A549 (cell line): ENCODE data around the gene MAP1S. TPM values are rescaled to one million over a fixed set of nuclear protein-coding genes. Genes with fewer than 3 reads are reported as not detected.

ENCODE experiments used
- ATAC-seq, 2 experiments: fragments of 200-7000 bp in 1 of 2; fragments of >200 bp in 1 of 2; cut with Nextera tagmentation in 1 of 2; cut with Tn5 transposase in 1 of 2; 3 replicates each; pipeline versions ENCODE4 v1.8.0 to v1.9.1; 2018 to 2020; ENCODE audit warnings: mild to moderate bottlenecking in 1 of 2, moderate library complexity in 1 of 2
- CTCF ChIA-PET: fragments of 300-600 bp; sonication (Branson Sonifier 250); formaldehyde crosslinking; extraction: SDS; loops from one replicate; lab custom pipeline; 2021; ENCODE audit warnings: antibody characterized with exemption, inconsistent platforms; lab: Yijun Ruan, JAX
- POLR2A ChIA-PET: fragments of 350-600 bp; formaldehyde crosslinking; extraction: SDS; loops from one replicate; lab custom pipeline; 2021; ENCODE audit warnings: antibody characterized with exemption, inconsistent platforms; lab: Yijun Ruan, JAX
- DNase-seq, 2 experiments: peaks; one replicate each; pipeline versions ENCODE4 v3.0.0 to v3.0.0-alpha.2; 2011 to 2016; ENCODE audit warnings: low read depth in 1 of 2, low spot score in 1 of 2
- FAIRE-seq: peaks from 2 replicates; lab custom pipeline; 2011; peaks lifted over from hg19 to GRCh38; lab: Jason Lieb, UNC
- H3K27ac ChIP-seq, 2 experiments: fragments of >200 bp; sonication (Bioruptor Twin); formaldehyde crosslinking; 3 replicates each; pipeline ENCODE4 v1.5.1; 2016 to 2017
- H3K4me1 ChIP-seq: fragments of >200 bp; sonication (Bioruptor Twin); formaldehyde crosslinking; 3 replicates; pipeline ENCODE4 v1.6.1; 2016
- H3K4me2 ChIP-seq: fragments of >200 bp; sonication (Bioruptor Twin); formaldehyde crosslinking; 3 replicates; pipeline ENCODE4 v1.6.1; 2016
- H3K4me3 ChIP-seq: fragments of >200 bp; sonication (Bioruptor Twin); formaldehyde crosslinking; 3 replicates; pipeline ENCODE4 v1.5.1; 2016
- H3K9me3 ChIP-seq: fragments of >200 bp; sonication (Bioruptor Twin); formaldehyde crosslinking; 3 replicates; pipeline ENCODE4 v1.6.1; 2016
- FOSB ChIP-seq: fragments of 250-450 bp; sonication (Bioruptor Pico); IDR thresholded peaks from 2 replicates; pipeline ENCODE4 v1.5.0; 2020; ENCODE audit warnings: mild to moderate bottlenecking, moderate library complexity
- HEYL ChIP-seq: fragments of 250-450 bp; sonication (Bioruptor Pico); IDR thresholded peaks from 2 replicates; pipeline ENCODE4 v1.8.0; 2021; ENCODE audit warnings: mild to moderate bottlenecking, moderate library complexity
- JUNB ChIP-seq: fragments of >200 bp; sonication (Bioruptor Twin); formaldehyde crosslinking; IDR thresholded peaks from 2 replicates; pipeline ENCODE4 v1.6.1; 2016
- POLR2AphosphoS2 ChIP-seq: conservative IDR thresholded peaks from 2 replicates; pipeline ENCODE4 v1.6.1; 2012; ENCODE audit warnings: low read length, improper control_type of control experiment, inconsistent platforms
- TFCP2L1 ChIP-seq: fragments of 250-450 bp; sonication (Bioruptor Pico); IDR thresholded peaks from 2 replicates; pipeline ENCODE4 v1.5.0; 2021; ENCODE audit warnings: mild to moderate bottlenecking
- ZFP36 ChIP-seq: fragments of 450-650 bp; IDR thresholded peaks from 2 replicates; pipeline ENCODE4 v1.6.1; 2014; ENCODE audit warnings: borderline replicate concordance; ENCODE audit not compliant: partially characterized antibody
- WGBS: methylation state at CpG from one replicate; pipeline ENCODE4 v1.1.6; 2017; ENCODE audit errors: missing lambda C conversion rate; 5-methylcytosine and 5-hydroxymethylcytosine counted together
- polyA plus RNA-seq, 4 experiments: library from polyadenylated mRNA; depleted of rRNA in 3 of 4; stranded (reverse); fragments of >200 nt; fragmentation: RNase III in 1 of 4; extraction: RNeasy Plus Mini Kit Qiagen cat#74134 plus additional on column Dnase treatment in 1 of 4; gene quantifications; 2 replicates in 3 of 4; 3 replicates in 1 of 4; pipeline ENCODE4 v1.2.3, GENCODE V29; 2011 to 2017
- TF ChIP-seq, protein P1 (sequence below): fragments of 450-650 bp; IDR thresholded peaks from 2 replicates; pipeline ENCODE4 v1.6.1; 2014; ENCODE audit warnings: antibody characterized with exemption
- TF ChIP-seq, protein P2 (sequence below): fragments of 250-450 bp; sonication (Bioruptor Pico); IDR thresholded peaks from 2 replicates; pipeline ENCODE4 v1.5.0; 2020; ENCODE audit warnings: low read depth, mild to moderate bottlenecking, moderate library complexity
- TF ChIP-seq, protein P3 (sequence below): IDR thresholded peaks from 2 replicates; pipeline ENCODE4 v1.6.1; 2012; ENCODE audit warnings: low read depth, borderline replicate concordance

The MAP1S gene
- polyA plus RNA-seq, 2 of the 4 experiments (the other 2 are of a cell fraction) = 8.3 to 26.9 TPM

DNA sequence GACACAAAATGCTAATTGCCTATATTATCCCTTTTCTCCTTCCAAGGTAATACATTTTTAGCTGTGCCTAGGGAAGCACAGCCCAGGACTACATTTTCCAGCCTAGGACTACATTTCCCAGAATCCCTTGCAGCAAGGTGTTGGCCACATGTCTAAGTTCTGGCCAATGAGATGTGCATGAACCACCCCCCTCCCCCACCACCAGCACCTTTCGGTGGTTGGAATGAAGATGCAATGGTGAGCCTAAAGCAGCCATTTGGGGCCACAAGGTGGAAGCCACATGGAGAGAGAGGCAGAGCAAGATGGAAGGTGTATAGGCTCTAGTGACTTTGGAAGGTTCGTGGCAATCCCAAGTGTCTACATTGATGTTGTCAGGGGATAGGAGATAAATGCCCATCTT is 47.4 kb upstream of the MAP1S start:
- TF ChIP-seq, protein P1, sequence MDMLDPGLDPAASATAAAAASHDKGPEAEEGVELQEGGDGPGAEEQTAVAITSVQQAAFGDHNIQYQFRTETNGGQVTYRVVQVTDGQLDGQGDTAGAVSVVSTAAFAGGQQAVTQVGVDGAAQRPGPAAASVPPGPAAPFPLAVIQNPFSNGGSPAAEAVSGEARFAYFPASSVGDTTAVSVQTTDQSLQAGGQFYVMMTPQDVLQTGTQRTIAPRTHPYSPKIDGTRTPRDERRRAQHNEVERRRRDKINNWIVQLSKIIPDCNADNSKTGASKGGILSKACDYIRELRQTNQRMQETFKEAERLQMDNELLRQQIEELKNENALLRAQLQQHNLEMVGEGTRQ = peak; percentile 75
- TF ChIP-seq POLR2AphosphoS2 = no peak
- TF ChIP-seq, all 56 proteins: peak for 1
- Histone ChIP-seq H3K4me2 (no peak overlapping the region), H3K27ac (no peak overlapping the region), H3K9me3 (no peaks in the 10 kb centered on the region), H3K4me1 (no peaks in the 10 kb centered on the region), H3K4me3 (no peak overlapping the region)
- ATAC-seq (peak; percentile 64 to 84; a peak in 4 of 6 replicates), FAIRE-seq (no peak), DNase-seq (peak in 1 of 2 experiments; percentile 76)
- WGBS = 29% methylated on average over 2 of the region's 2 CpGs
- CTCF ChIA-PET = no interaction called here
- POLR2A ChIA-PET = no interaction called here

DNA sequence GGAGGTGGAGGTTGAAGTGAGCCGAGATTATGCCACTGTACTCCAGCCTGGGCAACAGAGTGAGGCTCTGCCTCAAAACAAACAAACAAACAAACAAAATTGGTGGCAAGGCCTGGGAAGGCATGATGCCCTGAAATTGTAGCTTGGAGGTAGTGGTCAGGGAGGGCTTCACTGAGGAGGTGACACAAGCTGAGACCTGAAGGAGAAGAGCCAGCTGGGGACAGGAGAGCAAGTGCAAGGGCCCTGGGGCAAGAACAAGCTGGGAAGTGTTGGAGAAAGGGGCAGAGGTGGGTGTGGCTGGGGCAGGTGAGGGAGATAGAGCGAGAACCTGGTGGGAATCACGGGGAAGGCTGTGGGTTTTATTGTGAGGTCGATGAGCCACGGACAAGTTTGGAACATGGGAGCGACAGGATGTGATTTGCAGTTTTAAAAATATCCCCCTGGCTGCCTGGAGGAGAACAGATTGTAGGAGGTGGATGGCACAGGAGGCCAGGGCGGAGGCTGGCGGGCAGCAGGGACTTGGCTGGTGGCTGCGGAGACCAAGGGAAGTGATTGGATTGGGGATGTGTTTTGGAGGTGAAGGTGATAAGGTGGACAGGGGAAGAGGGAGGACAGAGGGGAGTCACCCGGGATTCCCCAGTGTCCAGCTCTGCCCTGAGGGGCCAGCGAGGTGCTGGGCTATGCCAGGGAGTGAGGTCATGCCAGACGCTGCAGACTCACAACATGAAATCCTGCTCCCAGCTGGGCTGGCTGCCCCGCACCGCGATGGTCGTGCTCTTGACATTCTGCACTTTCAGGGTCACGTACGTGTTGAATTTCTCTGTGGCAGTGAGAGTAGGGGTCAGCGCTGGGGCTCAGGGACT is 45.1 kb upstream of the MAP1S start:
- POLR2A ChIA-PET = no interaction called here

DNA sequence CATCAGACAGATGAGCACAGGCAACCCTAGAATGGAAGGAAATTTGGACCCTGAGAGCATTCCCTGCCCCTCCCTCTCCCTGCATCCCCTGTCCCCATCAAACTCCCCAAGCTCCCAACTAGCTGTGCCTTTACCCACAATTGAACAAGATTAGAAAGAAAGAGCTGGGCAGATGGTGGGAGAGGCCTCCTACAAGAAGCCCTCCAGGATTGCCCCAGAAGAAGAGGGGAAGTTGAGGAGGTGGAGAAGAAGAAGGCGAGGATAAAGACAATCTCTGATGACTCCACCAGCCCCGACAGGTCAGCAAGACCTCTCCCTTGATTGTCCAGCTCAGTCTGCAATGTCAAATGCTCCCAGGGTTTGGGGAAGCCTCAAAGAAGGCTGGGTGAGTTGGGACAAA is 43.0 kb upstream of the MAP1S start:
- 63% methylated on average over 2 of the region's 2 CpGs for WGBS
- CTCF ChIA-PET = no interaction called here
- no peak for FAIRE-seq
- H3K4me1 ChIP-seq = peaks cover 13% of the 10 kb centered on the region; the same call in 2 of the 3 replicates
- peak; percentile 87 for TF ChIP-seq ZFP36
- TF ChIP-seq, protein P2, sequence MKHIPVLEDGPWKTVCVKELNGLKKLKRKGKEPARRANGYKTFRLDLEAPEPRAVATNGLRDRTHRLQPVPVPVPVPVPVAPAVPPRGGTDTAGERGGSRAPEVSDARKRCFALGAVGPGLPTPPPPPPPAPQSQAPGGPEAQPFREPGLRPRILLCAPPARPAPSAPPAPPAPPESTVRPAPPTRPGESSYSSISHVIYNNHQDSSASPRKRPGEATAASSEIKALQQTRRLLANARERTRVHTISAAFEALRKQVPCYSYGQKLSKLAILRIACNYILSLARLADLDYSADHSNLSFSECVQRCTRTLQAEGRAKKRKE (CRISPR knock-in tag) = no peak
- TF ChIP-seq, all 56 proteins: peak for 1
- H3K27ac ChIP-seq = no peak overlapping the region
- no peak overlapping the region for H3K4me3 ChIP-seq
- POLR2A ChIA-PET = no interaction called here
- no peak for ATAC-seq
- H3K4me2 ChIP-seq = no peak overlapping the region
- no peak for DNase-seq
- no peaks in the 10 kb centered on the region for H3K9me3 ChIP-seq

More for the DNA sequence above, 45.1 kb upstream of the MAP1S start:
- ATAC-seq = no peak
- H3K27ac ChIP-seq = no peak overlapping the region
- 70% methylated on average over 18 of the region's 19 CpGs for WGBS
- FAIRE-seq = no peak
- CTCF ChIA-PET = interaction anchor here (0.6 to 1.1 kb wide), 3 partner anchors 14 to 179 kb away, joined by 3 to 6 read pairs (median 3); partner anchors contain the start of gene UNC13A
- DNase-seq = no peak
- H3K4me2 ChIP-seq = no peak overlapping the region
- H3K4me3 ChIP-seq = no peak overlapping the region
- H3K9me3 ChIP-seq = no peaks in the 10 kb centered on the region
- TF ChIP-seq, protein P2 (CRISPR knock-in tag) = no peak
- no peak for TF ChIP-seq FOSB (CRISPR knock-in tag)
- TF ChIP-seq ZFP36 = peak; percentile 60
- no peak for TF ChIP-seq POLR2AphosphoS2
- no peaks in the 10 kb centered on the region for H3K4me1 ChIP-seq

DNA sequence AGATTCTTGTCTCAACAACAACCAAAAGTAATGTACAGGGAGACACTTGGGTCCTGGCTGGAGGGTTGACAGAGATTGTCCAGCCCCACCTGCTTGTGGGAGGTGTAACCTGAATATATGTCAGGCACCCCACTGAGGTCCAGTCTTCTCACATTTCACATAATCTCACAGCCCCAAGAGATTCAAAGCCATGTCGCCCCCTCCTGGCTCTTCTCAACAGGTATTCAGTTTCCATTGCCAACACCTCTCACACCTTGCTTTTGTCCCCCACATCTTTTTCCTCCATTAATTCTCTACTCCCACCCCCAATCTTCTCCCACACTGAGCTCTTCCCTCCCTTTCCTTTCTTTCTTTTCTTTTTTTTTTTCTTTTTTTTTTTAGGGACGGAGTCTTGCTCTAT is 42.3 kb upstream of the MAP1S start:
- DNase-seq = peak in 1 of 2 experiments; percentile 23
- ATAC-seq = no peak
- 78% methylated on average over 2 of the region's 2 CpGs for WGBS
- Histone ChIP-seq H3K27ac (no peak overlapping the region), H3K4me3 (no peak overlapping the region), H3K4me1 (peaks cover 13% of the 10 kb centered on the region; the same call in 2 of the 3 replicates), H3K4me2 (no peak overlapping the region), H3K9me3 (no peaks in the 10 kb centered on the region)
- POLR2A ChIA-PET = interaction anchor here (0.6 kb wide), 1 partner anchor 10 kb away, joined by 3 read pairs; no protein-coding TSS in a partner anchor
- FAIRE-seq = no peak
- TF ChIP-seq, protein P3, sequence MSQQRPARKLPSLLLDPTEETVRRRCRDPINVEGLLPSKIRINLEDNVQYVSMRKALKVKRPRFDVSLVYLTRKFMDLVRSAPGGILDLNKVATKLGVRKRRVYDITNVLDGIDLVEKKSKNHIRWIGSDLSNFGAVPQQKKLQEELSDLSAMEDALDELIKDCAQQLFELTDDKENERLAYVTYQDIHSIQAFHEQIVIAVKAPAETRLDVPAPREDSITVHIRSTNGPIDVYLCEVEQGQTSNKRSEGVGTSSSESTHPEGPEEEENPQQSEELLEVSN = no peak
- TF ChIP-seq HEYL (CRISPR knock-in tag) (no peak), JUNB (no peak), TFCP2L1 (no peak)
- CTCF ChIA-PET = interaction anchor here (0.6 to 1.0 kb wide), 4 partner anchors 45 to 107 kb away, joined by 3 read pairs; no protein-coding TSS in a partner anchor
